Activated T-helper 1 cell treated with anti-CD3 and anti-CD28 coated beads, Interleukin-2, amount 50 U/mL, for 16 hours (primary cell): ENCODE results near the gene SPINK4.

ENCODE experiments used
- DNase-seq, 2 donors: peaks; one replicate each; pipeline ENCODE4 v3.0.0-alpha.2; 2020; ENCODE audit warnings: low read depth in 1 of 2, low spot score in 1 of 2

The SPINK4 gene

GRCh38 chr9:33239921-33240320 lies at the start of gene SPINK4:
Gene SPINK4, plus strand, starts transcription at chr9:33240167. Its CDS starts 42 bp downstream, at chr9:33240209.
- DNase-seq, result no peak

DNA sequence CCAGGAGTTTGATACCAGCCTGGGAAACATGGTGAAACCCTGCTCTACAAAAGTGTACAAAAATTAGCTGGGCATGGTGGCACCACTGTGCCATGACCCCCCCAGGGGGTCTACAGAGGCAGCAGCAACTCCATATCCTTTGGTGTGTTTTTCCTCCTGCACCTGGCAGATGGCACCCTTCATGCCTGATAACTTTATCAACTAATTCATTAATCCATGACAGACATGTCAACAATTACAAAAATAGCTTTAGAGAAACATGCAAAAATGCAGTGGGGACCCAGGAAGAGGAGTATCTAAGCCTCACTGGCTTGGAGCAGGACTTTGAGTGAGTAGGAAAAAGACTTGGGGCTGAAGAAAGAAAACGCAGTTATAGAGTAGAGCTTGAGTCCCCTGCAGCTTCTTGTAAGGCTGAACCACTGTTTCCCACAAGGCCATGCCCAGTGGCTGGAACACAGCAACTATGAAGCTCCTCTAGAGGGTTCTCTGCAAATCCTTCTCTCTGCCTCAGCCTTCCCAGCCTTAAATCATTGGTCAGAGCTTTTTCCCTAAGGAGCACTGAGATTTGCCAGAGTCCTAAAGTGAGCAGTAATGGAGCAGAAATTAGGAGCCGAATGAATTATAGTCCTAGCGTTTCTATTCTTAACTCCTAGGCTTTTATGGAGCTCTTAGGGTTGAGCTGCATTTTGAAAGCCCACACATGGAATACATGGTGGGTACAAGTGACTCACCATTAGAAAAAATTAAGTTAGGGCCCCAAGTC lies 47.3 kb upstream of the SPINK4 start:
- no peak for DNase-seq

DNA sequence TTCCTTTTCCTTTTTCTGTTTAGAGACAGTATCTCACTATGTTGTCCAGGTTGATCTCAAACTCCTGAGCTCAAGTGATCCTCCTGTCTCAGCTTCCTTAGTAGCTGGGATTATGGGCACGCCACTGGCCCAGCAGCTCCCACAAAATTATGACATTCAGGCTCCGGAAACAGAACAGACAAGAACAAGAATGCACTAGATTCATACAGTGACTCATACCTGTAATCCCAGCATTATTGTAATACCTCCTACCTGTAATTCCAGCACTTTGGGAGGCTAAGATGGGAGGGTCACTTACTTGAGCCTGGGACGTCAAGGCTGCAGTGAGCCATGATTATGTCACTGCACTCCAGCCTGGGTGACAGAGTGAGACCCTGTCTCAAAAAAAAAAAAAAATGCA lies 46.1 kb upstream of the SPINK4 start:
- no peak for DNase-seq

- no peak for DNase-seq
These were observed 43.2 kb upstream of the SPINK4 start for GRCh38 chr9:33196736-33197135.

GRCh38 chr9:33197279-33198152 lies 42.5 kb upstream of the SPINK4 start:
- DNase-seq, result no peak

DNA sequence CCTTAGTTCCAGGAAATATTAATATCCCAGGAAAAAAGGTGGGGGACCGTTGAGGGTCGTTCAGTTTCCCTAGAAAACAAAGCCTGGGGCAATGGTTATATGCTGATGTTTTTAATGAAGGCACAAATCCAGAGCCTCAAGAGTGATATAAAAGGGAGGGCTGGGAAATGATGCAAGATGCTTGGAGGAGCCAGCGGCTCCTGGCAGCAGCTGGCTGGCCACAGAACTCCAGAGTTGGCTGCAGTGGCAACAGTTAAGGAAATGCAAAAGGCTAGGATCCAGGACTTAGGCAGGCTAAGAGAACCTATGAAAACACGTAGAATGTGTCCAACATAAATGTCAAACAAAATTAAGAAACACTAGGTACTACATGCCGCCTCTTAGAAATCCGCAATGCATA lies 41.8 kb upstream of the SPINK4 start:
- DNase-seq, result no peak

- DNase-seq, result no peak
These were observed 37.9 kb upstream of the SPINK4 start for GRCh38 chr9:33202018-33202417.

GRCh38 chr9:33202552-33203201 lies 37.3 kb upstream of the SPINK4 start:
- no peak for DNase-seq

GRCh38 chr9:33209394-33209793 lies 30.6 kb upstream of the SPINK4 start:
- DNase-seq, result no peak

GRCh38 chr9:33210006-33210715 lies 29.8 kb upstream of the SPINK4 start:
- no peak for DNase-seq

DNA sequence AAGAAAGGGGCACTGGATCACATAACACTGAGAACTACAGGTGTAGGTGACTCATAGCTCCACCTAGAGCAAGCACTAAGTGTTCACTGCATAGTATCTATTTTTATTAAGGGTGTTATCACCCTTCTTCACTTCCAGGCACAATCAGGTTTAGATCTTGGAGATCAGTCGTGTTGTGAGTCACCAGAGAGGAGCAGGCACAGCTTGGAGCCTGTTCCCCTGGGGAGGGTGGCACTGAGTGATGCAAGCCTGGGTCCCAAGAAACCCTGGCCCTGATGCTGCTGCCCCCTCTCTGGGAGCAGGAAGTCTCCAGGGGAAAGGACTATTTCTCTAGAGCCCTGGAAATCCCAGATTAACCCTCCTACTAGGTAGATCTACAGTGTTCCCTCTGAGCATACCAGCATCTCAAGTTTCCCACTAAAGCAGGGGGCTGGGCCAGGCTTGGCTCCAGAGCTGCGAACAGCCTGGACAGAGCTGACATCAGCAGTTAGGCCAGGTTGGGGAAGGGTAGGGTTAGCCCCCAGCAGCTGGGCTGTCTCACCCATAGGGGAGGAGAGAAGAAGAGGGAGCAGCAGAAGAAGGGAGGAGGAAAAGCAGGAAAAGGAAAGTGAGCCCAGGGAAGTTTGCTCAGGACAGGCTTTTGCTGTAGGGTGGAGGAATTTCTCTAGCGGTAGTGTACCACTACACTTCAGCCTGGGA lies 28.1 kb upstream of the SPINK4 start:
- no peak for DNase-seq

DNA sequence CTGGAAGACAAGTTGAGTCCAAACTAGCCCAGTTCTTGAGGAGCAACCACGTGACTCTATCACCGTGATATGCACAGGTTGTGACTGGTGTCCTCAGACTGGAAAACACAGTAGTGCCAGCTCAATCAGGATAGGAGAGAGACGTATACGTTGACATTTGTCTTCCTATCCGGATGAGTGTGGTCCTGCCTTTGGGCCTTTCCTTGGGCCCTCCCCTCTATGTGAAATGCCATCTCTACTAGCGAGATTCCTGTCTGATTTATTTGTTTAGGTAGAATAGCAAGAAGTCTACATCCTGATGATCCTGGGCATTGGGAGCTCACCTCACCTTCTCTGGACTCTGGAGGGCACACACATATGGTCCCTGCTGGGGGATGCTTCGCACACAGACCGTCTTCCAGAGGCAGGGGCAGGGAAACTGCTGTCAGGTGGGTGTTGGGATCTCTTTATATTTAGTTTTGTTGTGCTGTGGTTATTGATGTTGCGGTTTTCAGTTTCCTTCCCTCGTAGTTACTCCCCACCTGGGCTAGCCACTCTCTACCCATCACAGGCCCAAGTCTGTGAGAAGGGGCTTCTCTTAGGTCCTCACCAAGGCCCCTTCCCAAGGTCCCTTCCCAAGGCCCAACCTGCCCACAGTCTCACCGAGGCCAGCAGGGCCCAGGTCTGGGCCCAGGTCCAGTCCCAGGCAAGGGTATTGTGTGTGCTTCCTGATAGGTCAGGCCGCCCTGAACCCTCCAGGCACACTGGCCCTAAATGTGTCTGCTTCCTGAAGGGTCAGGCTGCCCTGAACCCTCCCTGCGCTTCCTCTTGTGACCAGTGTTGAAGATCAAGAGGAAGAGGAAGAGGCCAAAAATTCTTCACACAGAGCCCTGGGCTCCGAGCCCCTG lies 19.0 kb upstream of the SPINK4 start:
- no peak for DNase-seq

- no peak for DNase-seq
These were observed 18.4 kb upstream of the SPINK4 start for GRCh38 chr9:33221568-33221884.

GRCh38 chr9:33222031-33222430 lies 17.9 kb upstream of the SPINK4 start:
- no peak for DNase-seq

DNA sequence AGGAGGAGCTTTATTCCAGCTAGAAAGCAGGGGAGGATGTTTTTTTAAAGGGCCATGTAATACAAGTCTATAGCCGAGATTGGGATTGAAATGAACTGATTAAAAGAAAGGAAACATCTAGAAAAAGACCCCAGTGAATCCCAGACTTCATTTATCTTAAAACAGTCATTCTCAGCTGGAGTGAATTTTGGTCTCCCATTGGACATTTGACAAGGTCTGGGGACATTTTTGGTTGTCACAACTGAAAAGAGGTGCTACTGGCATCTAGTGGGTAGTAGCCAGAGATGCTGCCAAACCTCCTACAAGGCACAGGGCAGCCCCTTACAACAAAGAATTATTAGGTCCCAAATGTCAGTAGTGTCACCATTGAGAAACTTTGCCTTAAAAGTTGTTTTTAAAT lies 16.3 kb upstream of the SPINK4 start:
- DNase-seq, result no peak

DNA sequence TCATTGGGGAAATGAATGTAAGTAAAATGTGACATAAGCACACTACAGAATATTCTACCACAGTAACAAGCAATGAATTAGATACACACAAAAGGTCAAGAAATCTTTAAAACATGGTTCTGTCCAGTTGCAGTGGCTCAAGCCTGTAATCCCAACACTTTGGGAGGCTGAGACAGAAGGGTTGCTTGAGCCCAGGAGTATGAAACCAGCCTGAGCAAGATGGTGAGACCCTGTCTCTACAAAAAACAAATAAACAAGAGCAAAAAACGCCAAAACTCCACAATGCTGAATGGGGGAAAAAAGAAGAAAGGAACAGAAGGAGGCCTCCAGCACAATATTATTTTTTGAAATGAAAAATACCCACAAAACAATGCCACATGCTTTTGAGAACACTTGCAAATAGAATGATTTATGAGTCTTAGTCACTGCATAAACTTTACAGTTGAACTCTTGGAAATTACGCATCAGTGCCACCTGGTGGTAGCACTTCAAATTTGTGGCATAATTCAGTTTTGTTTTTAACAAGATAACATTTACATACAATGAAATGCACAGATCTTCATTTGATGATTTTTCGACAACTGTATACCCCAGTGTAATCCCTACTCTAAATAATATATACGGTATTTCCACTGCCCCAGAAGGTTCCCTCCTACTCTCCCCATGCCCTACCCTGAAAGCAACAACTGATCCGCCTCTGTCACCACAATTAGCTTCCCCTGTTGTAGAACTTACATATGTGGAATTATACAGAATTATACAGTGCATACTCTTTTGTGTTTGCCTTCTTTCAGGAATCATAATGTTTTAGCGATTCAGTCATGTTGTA lies 14.4 kb upstream of the SPINK4 start:
- peak; percentile 41 to 45 for DNase-seq

GRCh38 chr9:33227008-33227398 lies 13.0 kb upstream of the SPINK4 start:
- no peak for DNase-seq

DNA sequence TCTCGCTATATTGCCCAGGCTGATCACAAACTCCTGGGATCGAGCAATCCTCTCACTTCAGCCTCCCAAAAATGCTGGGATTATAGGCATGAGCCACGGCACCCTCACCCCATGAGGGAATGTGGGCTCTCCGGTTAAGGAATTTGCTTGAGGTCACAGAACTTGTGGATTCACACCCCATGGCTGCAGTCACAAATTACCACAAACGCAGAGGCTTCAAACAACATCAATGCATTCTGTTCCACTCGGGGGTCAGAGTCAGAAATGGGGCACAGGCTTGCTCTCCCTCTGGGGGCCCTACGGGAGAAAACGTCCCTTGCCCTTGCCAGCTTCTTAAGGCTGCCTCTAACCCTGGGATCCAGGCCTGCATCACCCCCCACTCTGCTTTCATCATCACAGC lies 12.2 kb upstream of the SPINK4 start:
- DNase-seq, result no peak

- DNase-seq, result no peak
These were observed 11.4 kb upstream of the SPINK4 start for GRCh38 chr9:33228606-33229005.
